Measurements from ENCODE around the gene HMX3.
A peak's percentile ranks its signal among the peaks of the same experiment; 100 is the strongest.

Gene HMX3

DNA sequence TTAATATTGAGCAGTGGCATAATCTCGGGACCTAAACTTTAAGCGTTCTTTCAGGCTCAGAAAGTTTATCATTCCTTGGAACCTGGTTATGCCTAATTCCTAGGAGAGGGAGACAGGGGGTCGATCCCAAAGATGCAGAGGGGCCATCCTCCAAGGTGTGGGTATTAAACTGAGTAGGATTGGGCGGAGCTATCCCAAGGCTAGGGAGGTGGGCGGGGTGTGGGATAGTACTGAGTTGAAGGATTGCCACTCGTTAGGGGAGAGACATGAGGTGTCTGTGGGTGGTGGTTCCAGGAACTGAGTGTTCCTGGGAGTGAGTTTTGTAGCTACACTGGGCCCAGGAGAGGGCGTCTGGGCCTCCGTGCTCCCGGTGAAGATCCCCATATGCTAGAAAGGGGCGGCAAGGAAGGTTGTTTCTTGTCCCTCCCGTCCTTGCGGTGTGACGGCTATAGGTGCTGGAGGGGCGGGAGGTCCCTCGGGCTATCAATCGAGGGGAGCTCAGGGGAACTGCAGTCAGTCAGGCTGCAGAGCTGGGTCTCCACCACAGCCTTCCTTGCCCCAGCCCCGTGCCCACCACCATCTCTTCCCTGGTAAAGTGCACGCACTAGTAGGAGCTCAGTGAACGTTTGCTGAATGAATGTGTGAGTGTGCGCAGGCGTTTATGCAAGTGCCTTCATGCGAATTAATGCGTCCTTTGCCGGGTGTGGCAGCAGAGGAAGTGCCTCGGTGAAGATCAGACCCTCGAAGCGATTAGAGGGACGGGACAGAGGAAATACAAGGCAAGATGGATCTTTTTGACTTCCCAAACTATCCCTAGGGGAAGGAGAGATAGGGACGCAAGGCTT lies 9.1 kb downstream of the HMX3 start:
- Histone ChIP-seq H3K27ac (no peak overlapping the region), H3K4me3 (no peak overlapping the region), H3K36me3 (ENCODE audit: insufficient read depth, low read length) (no peaks in the 10 kb centered on the region), H3K9me3 (ENCODE audit: low read depth, low read length) (no peaks in the 10 kb centered on the region), H3K9ac (ENCODE audit: insufficient read length) (no peak overlapping the region)
- no peak for DNase-seq (ENCODE audit: low read depth, low spot score)
- TF ChIP-seq POLR2AphosphoS5 (IDR thresholded peaks at IDR 0.05; ENCODE audit: borderline replicate concordance, low read depth, low read length) (no peak), EZH2 (IDR thresholded peaks at IDR 0.05) (no peak), FOXP2 (optimal IDR thresholded peaks at IDR 0.05; ENCODE audit: control extremely low read depth, extremely low read length, insufficient read depth) (no peak)

DNA sequence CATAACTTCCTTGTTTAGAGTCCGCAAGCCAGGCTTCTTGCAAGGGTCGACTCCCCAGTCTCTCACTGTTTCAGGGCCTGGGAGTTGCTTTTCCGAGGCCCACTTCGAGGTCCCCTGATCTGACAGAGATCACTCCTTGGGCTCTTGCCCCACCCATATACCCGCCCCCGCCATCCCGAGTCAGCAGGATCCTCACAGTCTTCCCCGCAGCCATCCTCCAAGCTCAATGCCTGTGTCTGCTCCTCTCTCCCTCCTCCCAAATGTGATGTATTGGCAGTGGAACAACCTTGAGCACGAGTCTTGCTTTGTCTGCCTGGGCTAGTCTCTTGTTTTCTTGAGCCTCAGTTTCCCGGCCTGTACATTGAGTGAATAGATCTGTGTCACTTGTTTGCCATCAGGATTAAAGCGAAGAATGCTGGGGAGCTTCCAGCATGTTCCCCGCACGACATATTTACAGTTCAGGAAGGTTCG lies 9.8 kb downstream of the HMX3 start:
- no peaks in the 10 kb centered on the region for H3K9me3 ChIP-seq (ENCODE audit: low read depth, low read length)
- H3K27ac ChIP-seq, result no peak overlapping the region
- H3K4me3 ChIP-seq, result no peak overlapping the region
- H3K9ac ChIP-seq (ENCODE audit: insufficient read length), result no peak overlapping the region
- DNase-seq (ENCODE audit: low read depth, low spot score), result no peak
- TF ChIP-seq EZH2 (IDR thresholded peaks at IDR 0.05) (no peak), POLR2AphosphoS5 (IDR thresholded peaks at IDR 0.05; ENCODE audit: borderline replicate concordance, low read depth, low read length) (no peak), FOXP2 (optimal IDR thresholded peaks at IDR 0.05; ENCODE audit: control extremely low read depth, extremely low read length, insufficient read depth) (no peak)
- H3K36me3 ChIP-seq (ENCODE audit: insufficient read depth, low read length), result no peaks in the 10 kb centered on the region

DNA sequence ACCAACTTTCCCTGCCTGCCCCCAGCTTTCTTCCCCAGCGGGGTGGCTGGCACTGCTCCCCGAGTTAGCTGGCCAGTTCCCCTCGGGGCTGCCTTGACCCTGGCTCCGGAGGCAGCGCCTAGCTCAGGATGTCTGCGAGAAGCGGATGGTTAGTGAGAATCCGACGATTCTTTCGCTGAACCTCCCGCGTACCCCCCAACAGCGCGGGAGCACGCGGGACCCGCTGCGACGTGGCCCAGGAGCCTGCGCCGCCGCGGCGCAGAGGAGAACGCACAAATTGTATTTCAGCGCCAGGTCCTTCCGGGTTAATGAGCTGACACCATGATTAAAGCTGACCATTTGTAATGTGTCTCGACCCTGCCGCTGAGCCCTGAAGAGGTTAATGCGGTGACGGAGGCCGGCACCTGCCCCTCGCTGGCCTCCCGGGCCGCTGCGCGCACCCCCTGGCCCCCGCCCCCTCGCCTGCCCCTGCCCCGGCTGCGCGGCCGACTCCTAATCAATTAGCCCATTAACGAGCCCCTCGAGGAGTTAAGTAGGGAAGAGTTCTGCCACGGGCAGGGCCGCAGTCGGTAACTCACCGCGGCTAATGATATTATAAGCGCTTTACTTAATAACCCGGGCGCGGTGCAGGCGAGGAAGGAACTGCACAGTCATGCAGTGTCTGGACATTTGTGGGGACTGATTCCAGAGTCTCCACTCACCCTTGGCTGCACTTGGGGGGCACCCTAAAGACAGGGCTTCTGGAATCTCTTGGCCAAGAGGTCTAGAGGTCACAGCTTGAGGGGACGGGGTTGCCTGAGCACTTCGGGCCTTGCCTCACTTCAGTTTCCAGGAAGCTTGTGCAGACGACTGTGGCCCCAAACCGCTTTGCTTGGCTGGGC lies 10.5 kb downstream of the HMX3 start:
- no peak overlapping the region for H3K4me3 ChIP-seq
- DNase-seq (ENCODE audit: low read depth, low spot score), result no peak
- H3K9me3 ChIP-seq (ENCODE audit: low read depth, low read length), result no peaks in the 10 kb centered on the region
- H3K36me3 ChIP-seq (ENCODE audit: insufficient read depth, low read length), result no peaks in the 10 kb centered on the region
- H3K9ac ChIP-seq (ENCODE audit: insufficient read length), result no peak overlapping the region
- H3K27ac ChIP-seq, result no peak overlapping the region
- TF ChIP-seq FOXP2 (optimal IDR thresholded peaks at IDR 0.05; ENCODE audit: control extremely low read depth, extremely low read length, insufficient read depth), result no peak
- TF ChIP-seq POLR2AphosphoS5 (IDR thresholded peaks at IDR 0.05; ENCODE audit: borderline replicate concordance, low read depth, low read length), result no peak
- no peak for TF ChIP-seq EZH2 (IDR thresholded peaks at IDR 0.05)

DNA sequence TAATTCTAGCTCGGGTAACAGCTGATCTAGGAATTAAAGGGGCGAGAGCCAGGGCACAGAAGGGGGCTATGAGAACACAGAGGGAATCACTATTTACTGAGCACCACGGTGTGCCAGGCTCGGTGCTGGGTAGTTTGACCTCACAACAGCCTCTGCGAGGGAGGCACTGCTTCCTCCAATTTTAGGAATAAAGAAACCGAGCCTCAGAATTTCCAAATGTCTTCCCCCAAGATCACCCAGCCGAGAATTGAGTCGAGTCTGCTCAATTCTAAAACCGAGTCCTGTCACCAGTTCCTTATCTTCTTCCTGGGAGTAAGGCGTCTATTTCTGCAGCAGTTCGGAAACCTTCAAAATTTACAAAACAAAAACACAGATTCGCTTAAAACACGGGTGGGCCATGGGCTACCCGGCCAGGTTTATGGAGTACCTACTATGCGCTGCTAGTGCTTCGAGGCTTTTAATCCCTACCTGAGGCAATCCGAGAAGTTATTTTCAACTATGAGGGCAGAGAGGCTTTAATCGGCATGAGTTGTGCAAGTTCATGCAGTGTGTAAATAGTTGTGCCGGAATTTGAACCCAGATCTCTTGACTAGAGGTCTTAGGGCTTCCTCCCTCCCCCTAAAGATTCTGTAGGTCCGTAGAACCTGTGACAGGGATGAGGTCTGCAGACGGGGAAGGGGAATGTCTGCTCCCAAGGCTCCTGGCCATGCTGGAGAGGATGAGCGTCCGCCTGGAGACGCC lies 11.3 kb downstream of the HMX3 start:
- Histone ChIP-seq H3K4me3 (no peak overlapping the region; the same call in 1 of the 2 replicates), H3K27ac (no peak overlapping the region), H3K9ac (ENCODE audit: insufficient read length) (no peak overlapping the region), H3K36me3 (ENCODE audit: insufficient read depth, low read length) (no peaks in the 10 kb centered on the region), H3K9me3 (ENCODE audit: low read depth, low read length) (no peaks in the 10 kb centered on the region)
- no peak for DNase-seq (ENCODE audit: low read depth, low spot score)
- TF ChIP-seq EZH2 (IDR thresholded peaks at IDR 0.05) (no peak), POLR2AphosphoS5 (IDR thresholded peaks at IDR 0.05; ENCODE audit: borderline replicate concordance, low read depth, low read length) (no peak), FOXP2 (optimal IDR thresholded peaks at IDR 0.05; ENCODE audit: control extremely low read depth, extremely low read length, insufficient read depth) (no peak)

DNA sequence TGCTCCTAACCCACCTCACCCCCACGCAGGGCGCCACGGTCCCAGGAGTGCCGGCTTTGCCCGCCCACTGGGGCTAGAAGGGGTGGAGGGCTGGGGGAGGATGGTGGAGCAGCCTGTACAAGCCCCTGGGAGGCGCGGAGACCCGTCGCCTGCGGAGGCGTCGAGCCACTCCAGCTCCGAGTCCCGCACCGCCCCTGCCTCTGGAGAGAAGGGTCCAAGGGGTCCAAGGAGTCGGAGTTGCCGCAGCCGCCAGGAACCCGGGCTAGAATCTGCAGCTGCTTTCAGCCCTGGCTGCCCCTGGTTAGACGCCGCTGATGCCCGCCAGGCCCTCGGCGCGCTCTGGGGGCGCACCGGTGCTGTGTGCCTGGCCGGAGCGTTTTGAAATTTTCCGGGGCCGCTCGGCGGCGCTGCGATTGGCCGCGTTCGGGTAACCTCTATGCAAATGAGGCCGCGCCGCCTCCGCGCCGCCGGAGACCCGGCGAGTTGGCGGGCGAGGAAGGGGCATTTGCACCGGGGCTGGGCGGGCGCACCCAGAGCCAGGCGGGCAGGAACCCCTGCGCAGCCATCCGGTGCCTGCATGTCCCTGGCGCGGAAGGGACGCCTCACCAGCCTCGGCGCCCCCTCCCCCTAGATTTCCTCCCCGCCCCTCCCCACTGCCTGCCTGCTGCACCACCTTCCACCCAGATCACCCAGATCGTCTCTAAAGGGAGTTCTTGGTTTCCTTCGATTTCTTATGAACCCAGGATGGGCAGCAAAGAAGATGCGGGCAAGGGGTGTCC lies 12.1 kb downstream of the HMX3 start, which contains the start of gene HMX2:
TSS of gene HMX2 (plus strand) at position 502 of the 779 bp plus-strand sequence. CDS start at position 745, 243 bp downstream.
- H3K9ac ChIP-seq (ENCODE audit: insufficient read length), result no peak within 1 kb of the TSS
- H3K36me3 ChIP-seq (ENCODE audit: insufficient read depth, low read length), result no peaks in the 10 kb centered on the region
- TF ChIP-seq EZH2 (IDR thresholded peaks at IDR 0.05) (no peak), POLR2AphosphoS5 (IDR thresholded peaks at IDR 0.05; ENCODE audit: borderline replicate concordance, low read depth, low read length) (no peak), FOXP2 (optimal IDR thresholded peaks at IDR 0.05; ENCODE audit: control extremely low read depth, extremely low read length, insufficient read depth) (no peak)
- no peaks in the 10 kb centered on the region for H3K9me3 ChIP-seq (ENCODE audit: low read depth, low read length)
- H3K27ac ChIP-seq, result no peak within 1 kb of the TSS
- DNase-seq (ENCODE audit: low read depth, low spot score), result no peak
- peak within 1 kb of the TSS; percentile 42; the same call in 1 of the 2 replicates for H3K4me3 ChIP-seq

DNA sequence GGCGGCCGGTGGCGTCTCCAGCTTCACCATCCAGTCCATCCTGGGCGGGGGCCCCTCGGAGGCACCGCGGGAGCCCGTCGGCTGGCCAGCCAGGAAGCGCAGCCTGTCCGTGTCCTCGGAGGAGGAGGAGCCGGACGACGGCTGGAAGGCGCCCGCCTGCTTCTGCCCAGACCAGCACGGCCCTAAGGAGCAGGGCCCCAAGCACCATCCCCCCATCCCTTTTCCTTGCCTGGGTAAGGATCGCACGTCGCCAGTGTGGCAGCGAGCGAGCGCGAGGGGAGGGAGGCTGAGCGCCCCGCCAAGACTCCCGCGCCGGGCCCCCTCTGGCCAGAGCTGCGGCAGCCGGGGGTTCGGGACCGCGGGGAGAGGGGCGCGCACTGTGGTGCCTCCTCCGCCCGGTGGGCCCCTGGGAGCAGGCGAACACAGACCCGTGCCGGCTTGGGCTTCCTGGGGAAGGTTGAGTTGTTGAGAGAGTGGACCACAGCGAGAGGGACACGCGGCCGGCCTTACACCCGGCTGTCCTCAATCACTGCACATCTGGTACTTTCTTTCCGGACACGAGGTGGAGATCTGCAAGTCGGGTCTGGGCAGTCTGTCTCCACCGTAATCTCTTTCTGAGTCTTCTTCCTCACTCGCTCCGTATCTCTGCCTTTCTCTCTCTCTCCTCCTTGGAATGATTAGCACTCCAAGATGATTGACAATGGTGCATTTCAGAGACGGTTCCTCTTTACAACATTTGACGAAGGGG lies 12.8 kb downstream of the HMX3 start:
- Histone ChIP-seq H3K27ac (no peak overlapping the region), H3K9me3 (ENCODE audit: low read depth, low read length) (no peaks in the 10 kb centered on the region), H3K4me3 (peak overlapping the region; percentile 42; the same call in 1 of the 2 replicates), H3K9ac (ENCODE audit: insufficient read length) (no peak overlapping the region), H3K36me3 (ENCODE audit: insufficient read depth, low read length) (no peaks in the 10 kb centered on the region)
- DNase-seq (ENCODE audit: low read depth, low spot score), result no peak
- TF ChIP-seq FOXP2 (optimal IDR thresholded peaks at IDR 0.05; ENCODE audit: control extremely low read depth, extremely low read length, insufficient read depth), result no peak
- no peak for TF ChIP-seq EZH2 (IDR thresholded peaks at IDR 0.05)
- TF ChIP-seq POLR2AphosphoS5 (IDR thresholded peaks at IDR 0.05; ENCODE audit: borderline replicate concordance, low read depth, low read length), result no peak

DNA sequence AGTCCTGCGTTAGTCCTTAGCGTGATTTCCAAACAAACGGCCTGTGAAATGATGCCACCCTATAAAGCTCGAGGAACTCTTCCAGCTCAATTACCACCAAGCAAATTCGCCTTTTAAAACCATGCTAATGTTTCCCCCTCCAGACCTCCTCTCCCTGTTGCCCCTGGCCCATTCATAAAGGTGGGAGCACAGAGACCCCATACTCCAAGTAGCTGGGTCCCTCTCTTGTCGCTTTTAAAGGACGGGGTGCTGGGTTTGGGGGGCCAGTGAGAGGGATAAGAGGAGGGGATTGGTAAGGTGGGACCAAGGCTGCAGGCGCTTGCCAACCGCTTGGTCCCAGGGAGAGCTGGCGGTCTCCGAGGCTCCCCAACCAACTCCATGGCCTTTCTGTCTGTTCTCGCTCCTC lies 13.4 kb downstream of the HMX3 start:
- Histone ChIP-seq H3K4me3 (no peak overlapping the region), H3K9ac (ENCODE audit: insufficient read length) (no peak overlapping the region)
- no peak for DNase-seq (ENCODE audit: low read depth, low spot score)

More for the DNA sequence above, 13.4 kb downstream of the HMX3 start:
- no peaks in the 10 kb centered on the region for H3K9me3 ChIP-seq (ENCODE audit: low read depth, low read length)
- H3K27ac ChIP-seq, result no peak overlapping the region
- TF ChIP-seq EZH2 (IDR thresholded peaks at IDR 0.05) (no peak), FOXP2 (optimal IDR thresholded peaks at IDR 0.05; ENCODE audit: control extremely low read depth, extremely low read length, insufficient read depth) (no peak), POLR2AphosphoS5 (IDR thresholded peaks at IDR 0.05; ENCODE audit: borderline replicate concordance, low read depth, low read length) (no peak)
- no peaks in the 10 kb centered on the region for H3K36me3 ChIP-seq (ENCODE audit: insufficient read depth, low read length)
